ENCODE results near the gene SLC5A4.
"Not testable (repeated sequence)": the region's sequence is repeated elsewhere in the genome, so short reads cannot be mapped to it uniquely, and the experiment has no call there.

SLC5A4 gene

GRCh38 chr22:32199341-32199740 lies 55.8 kb downstream of the SLC5A4 start:
- no peak for DNase-seq

- not testable (repeated sequence) for DNase-seq
Measured at GRCh38 chr22:32197553-32198226, 57.5 kb downstream of the SLC5A4 start.

- DNase-seq, result not testable (repeated sequence)
Measured at GRCh38 chr22:32195900-32196299, 59.2 kb downstream of the SLC5A4 start.

- not testable (repeated sequence) for DNase-seq
Measured at GRCh38 chr22:32193346-32193745, 61.8 kb downstream of the SLC5A4 start.

- not testable (repeated sequence) for DNase-seq
Measured at GRCh38 chr22:32191021-32191420, 64.1 kb downstream of the SLC5A4 start.

GRCh38 chr22:32185821-32186220 lies 69.3 kb downstream of the SLC5A4 start:
- DNase-seq, result no peak

- DNase-seq, result no peak
Measured at GRCh38 chr22:32183625-32184024, 71.5 kb downstream of the SLC5A4 start.

- no peak for DNase-seq
Measured at GRCh38 chr22:32181043-32181442, 74.1 kb downstream of the SLC5A4 start.

- no peak for DNase-seq
Measured at GRCh38 chr22:32177221-32177765, 77.9 kb downstream of the SLC5A4 start.

GRCh38 chr22:32175683-32176644 lies 79.2 kb downstream of the SLC5A4 start:
- no peak for DNase-seq

GRCh38 chr22:32175115-32175514 lies 80.0 kb downstream of the SLC5A4 start:
- no peak for DNase-seq
